HG03432 (cell line): ENCODE measurements around the gene RAB6A.
A peak's percentile ranks its signal among the peaks of the same experiment; 100 is the strongest.

Experiments
- ATAC-seq: cut with Tn5 transposase; IDR thresholded peaks from one replicate; pipeline ENCODE4 v1.9.1; 2021; ENCODE audit warnings: mild to moderate bottlenecking, moderate library complexity; ENCODE audit not compliant: unreplicated experiment

The RAB6A gene

GRCh38 chr11:73659961-73660360 is 100.9 kb downstream of the RAB6A start:
- no peak for ATAC-seq

DNA sequence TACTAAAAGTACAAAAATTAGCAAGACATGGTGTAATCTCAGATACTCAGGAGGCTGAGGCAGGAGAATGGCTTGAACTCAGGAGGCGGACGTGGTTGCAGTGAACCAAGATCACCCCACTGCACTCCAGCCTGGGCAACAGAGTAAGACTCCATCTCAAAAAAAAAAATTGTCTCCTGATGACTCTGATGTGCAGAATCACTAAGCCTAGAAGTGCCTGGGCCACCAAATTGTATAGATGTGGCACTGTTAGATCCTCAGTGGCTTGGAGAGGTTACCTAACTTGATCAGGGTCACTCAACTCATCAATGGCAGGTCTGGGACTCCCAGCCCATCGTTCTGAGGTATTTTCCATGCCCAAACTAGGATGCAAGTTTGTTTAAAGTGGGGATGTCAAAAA is 103.9 kb downstream of the RAB6A start:
- ATAC-seq: no peak

GRCh38 chr11:73655686-73656085 is 105.2 kb downstream of the RAB6A start:
- ATAC-seq: no peak

GRCh38 chr11:73654482-73655021 is 106.3 kb downstream of the RAB6A start:
- ATAC-seq: no peak

GRCh38 chr11:73653996-73654395 is 106.9 kb downstream of the RAB6A start:
- ATAC-seq: no peak

GRCh38 chr11:73652856-73653559 is 107.9 kb downstream of the RAB6A start:
- no peak for ATAC-seq

DNA sequence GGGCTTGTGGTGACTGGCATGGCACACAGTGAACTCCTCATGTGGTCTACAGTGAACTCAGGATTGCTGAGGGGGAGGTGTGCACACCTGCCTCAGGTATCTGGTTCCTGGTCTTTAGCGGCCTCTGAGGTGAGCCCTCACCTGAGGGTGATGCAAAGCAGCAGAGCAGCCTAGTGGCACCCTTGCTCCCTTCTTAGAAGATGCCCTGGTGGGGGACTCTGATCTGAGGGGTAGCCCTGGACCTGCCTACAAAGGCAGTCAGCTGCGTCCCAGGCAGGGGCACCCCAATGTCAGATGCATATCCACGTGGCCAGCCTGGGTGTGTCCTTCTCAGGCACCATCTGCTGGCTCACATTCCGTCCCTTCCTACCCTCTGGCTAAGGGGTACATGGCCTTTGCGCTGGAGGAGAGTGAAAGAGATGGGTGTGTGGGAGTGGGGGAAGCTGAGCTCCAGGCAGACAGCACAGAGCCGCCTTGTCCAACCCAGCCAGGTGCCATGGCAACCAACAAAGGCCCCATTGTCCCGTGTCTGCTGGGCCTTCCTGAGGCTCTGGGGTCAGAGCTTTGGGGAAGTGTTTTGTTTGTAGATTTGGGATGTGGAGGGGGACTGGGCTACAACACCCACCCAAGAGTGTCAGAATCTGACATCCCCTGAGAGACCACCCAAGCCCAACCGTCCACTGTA is 108.7 kb downstream of the RAB6A start:
- ATAC-seq: no peak

DNA sequence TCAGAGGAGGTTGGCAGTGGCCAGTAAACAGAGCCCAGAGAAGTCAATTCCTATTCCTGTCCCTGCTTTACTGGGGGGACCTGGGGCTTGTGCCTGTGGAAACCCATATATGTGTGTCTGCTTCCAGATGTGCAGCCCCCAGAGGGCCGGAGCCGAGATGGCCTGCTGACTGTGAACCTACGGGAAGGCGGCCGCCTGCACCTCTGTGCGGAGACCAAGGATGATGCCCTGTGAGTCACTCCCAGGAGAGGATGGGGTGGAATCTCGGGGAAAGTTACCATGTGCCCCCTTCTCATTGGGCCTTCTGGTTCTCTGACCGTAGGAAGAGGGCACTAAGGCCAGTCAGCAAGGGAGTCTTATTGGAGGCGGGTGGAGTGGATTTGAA is 109.2 kb downstream of the RAB6A start:
- no peak for ATAC-seq

DNA sequence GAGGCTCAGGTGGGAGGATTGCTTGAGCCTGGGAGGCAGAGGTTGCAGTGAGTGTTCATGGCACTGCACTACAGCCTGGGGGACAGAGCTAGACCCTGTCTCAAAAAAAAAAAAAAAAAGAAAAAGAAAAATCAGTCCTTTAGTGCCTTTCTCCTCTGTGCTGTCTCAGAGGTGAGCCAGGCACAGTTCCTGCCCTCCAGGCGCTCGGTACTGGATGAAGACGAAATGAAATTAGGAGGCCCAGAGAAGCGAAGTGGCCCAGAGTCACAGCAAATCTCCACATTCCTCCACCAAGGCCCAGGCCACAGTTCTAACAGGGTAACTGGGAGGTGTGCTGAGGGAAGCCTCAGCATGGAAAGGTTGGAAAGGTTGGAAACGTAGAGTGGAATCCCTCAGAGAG is 109.6 kb downstream of the RAB6A start:
- no peak for ATAC-seq

GRCh38 chr11:73650400-73650799 is 110.5 kb downstream of the RAB6A start:
- ATAC-seq: no peak

DNA sequence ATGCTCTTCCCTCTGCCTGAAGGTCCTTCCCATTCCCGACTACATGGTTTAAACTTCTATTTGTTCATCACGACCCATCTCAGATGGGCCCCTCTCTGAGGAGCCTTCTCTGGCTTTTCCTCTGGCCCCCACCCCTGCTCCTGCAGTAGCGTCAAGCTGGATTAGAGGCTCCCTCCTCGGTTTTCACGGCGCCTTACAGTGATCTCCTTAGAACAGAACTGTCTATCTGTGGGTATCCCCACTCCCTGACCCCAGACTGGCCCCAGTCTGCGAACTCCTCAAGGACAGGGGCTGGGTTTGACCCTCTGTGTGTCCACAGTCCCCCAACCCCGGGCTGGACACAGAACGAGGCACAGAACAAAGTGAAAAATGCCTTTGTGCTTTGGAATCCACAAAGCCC is 111.7 kb downstream of the RAB6A start:
- no peak for ATAC-seq

GRCh38 chr11:73648571-73649046 is 112.3 kb downstream of the RAB6A start:
- no peak for ATAC-seq

- ATAC-seq: no peak
These were observed 112.8 kb downstream of the RAB6A start for GRCh38 chr11:73648121-73648520.

DNA sequence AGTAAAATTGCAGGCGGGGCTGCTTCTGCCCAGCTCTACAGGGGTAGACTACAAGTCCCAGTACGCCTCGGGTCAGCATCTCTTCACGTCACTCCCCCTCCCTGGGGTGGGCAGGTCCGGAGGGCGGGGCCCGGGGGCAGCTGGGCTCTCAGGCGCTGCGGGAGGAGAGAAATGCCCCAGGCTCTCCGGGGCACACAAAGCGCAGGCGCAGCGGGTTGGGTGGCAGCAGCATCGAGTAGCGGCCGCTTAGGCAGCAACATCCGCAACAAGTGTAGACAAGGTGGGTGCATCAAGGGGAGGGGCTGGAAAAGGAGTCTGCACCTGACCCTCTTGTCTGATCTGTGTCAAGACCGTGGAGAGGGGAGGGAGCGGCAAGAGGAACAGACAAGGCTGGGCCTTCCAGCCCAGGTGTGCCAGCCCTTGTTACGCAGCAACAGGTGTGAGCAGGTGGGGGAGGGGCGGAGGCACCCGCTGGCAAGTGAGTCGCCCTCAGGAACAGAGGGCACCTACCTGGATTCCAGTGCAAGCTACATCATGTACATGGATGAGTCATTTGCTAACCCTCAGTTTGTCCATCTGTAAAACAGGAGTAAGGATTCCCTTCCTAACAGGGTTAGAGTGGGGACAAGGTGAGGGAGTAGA is 113.3 kb downstream of the RAB6A start:
- peak; percentile 81 for ATAC-seq

- no peak for ATAC-seq
These were observed 114.8 kb downstream of the RAB6A start, which contains the start of gene PLEKHB1 for GRCh38 chr11:73645972-73646631. PLEKHB1 (plus strand) TSS chr11:73646581; CDS start chr11:73646609, 28 bp downstream.

- ATAC-seq: no peak
These were observed 115.5 kb downstream of the RAB6A start for GRCh38 chr11:73645121-73645969.

DNA sequence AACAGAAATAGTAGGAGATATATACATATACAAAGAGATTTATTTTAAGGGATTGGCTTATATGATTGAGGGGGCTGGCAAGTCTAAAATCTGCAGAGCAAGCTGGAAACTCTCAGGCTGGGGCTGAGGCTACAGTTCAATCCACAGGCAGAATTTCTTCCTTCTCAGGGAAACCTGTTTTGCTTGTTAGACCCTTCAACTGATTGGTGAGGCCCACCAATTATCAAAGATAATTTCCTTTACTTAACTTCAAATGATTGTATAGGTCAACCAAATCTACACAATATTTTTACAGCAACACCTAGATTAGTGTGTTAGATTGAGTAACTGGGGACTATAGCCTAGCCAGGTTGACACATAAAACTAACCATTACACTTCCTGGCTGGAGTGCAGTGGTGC is 119.2 kb downstream of the RAB6A start:
- ATAC-seq: no peak

- ATAC-seq: no peak
These were observed 120.3 kb downstream of the RAB6A start for GRCh38 chr11:73640592-73640991.

DNA sequence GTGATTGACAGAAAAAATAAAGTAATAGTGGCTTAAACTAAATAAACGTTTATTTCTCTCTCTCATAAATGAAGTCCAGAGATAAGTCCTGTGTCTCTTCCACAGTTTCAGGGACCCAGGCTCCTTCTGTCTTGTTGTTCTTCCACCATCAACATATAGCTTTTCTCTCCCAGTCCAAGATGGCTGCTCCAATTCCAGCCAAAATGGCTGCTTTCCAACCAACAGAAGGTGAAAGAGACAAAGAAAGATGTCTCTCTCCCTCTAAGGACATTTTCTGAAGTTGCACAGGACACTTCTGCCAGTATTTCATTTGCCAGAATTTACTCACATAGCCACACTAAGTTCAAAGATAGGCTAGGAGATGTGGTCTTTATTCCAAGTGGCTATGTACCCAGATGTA is 123.9 kb downstream of the RAB6A start:
- ATAC-seq: no peak

- no peak for ATAC-seq
These were observed 124.6 kb downstream of the RAB6A start for GRCh38 chr11:73636249-73636648.
